Measurements from ENCODE around the gene PTPRN2.

The PTPRN2 gene

DNA sequence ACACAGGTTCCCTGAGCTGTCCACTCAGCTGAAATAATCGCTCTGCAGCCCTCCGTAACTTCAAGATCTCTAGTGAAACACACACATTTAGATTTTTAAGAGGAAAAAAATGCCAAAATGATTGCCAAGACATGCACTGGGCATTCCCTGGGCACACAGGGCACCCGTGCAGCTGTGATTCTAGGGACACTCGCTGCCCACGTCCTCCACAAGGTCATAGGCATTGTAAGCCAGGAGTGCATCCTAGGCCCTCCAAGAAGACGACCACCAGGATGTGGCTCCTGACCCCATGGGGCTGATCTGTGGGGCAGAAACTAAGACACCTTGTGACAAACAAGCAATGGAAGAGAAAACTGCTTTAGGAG, 563.3 kb downstream of the PTPRN2 start:
- intact Hi-C loops (cut with DNase I) = no loop called here
- peak in 6 of 42 donors; percentile 9 to 36 (median 16) for DNase-seq

DNA sequence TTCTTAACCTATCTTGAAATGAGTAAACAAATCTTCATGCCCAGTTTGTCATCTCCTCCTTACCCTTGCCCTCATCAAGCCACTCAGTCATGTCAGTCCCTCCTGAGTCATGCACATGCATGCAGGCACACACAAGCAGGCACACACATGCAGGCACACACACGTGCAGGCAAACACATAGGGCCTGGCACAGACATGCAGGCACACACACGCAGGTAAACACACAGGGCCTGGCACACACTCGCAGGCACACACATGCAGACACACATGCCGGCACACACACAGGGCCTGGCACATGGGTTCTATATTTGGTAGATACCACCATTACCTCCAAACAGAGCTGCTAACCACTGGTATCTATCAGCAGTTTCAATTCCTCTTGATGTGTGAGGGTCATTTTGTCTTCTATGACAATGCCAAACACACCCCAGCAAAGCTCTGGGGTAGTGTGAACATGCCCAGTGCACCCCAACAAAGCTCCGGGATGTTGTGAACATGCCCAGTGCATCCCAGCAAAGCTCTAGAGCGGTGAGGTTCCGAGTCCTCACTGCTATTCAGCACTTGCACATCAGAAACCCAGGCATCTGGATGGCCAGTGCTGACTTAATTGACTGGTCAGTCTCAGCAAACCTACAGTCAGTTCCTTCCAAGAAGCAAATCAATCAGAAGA, 563.8 kb downstream of the PTPRN2 start:
- intact Hi-C loops (cut with DNase I) = no loop called here
- peak in 8 of 42 donors; percentile 3 to 36 (median 14) for DNase-seq

- peak in 2 of 42 donors; percentile 2 to 10 for DNase-seq
- intact Hi-C loops (cut with DNase I) = no loop called here
These were observed 564.5 kb downstream of the PTPRN2 start for GRCh38 chr7:158023157-158023556.

GRCh38 chr7:158022601-158023000, 565.0 kb downstream of the PTPRN2 start:
- intact Hi-C loops (cut with DNase I) = no loop called here
- DNase-seq = peak in 6 of 42 donors; percentile 1 to 26 (median 8)

- intact Hi-C loops (cut with DNase I) = no loop called here
- DNase-seq = peak in 4 of 42 donors; percentile 1 to 15 (median 9)
These were observed 565.8 kb downstream of the PTPRN2 start for GRCh38 chr7:158021836-158022235.

DNA sequence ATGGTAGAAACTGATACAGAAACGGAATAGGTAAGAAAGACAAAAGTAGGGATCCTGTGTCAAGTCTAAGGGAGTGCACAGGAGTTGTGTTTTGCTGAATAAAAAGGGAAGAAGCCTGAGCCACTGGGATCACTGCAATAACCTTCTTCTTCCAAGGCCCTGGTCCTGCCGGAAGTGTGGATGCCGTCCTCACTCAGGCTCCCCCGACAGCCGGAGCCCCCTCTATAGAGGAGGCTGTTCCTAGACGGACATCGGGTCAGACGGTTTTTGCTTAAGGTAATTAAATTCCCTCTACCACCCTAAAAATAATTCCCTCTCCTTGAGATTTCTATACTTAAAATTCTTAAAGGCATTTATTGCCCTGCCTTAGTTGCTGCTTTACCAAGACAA, 566.9 kb downstream of the PTPRN2 start:
- DNase-seq = peak in 2 of 42 donors; percentile 1 to 7
- intact Hi-C loops (cut with DNase I) = no loop called here

GRCh38 chr7:158019726-158020705, 567.6 kb downstream of the PTPRN2 start:
- intact Hi-C loops (cut with DNase I) = no loop called here

DNA sequence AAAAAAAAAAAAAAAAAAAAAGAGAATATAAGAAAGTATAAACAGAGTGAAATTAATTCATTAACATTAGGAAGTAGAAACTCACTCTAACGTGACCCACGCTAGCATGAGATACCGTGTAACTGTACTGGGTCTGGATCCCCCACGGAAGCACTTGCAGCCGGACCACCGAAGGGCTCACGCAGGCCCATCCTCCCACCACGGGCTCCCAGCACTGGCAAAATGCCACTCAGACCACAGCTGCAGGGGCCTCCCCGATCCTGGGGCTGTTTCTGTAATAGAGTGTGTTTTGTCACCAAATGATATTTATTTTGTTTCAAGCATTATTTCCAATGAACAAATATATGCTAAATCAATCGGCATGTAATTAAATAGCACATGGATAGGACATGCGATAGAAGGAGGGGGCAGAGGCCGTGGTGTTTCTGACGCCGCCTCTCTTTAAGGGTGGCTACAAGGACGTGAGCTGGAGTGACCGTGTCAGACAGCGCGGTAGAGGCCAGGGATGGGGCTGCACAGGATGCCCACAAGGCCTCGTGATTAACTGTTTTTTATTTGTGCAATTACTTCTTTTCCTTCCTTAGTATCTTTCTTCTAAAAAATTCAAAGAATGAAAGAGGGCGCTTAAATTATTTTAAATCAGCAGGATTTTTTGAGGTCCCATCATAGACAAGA, 568.5 kb downstream of the PTPRN2 start:
- peak in 8 of 42 donors; percentile 4 to 44 (median 24) for DNase-seq
- intact Hi-C loops (cut with DNase I) = no loop called here

More at GRCh38 chr7:158019726-158020705, 567.6 kb downstream of the PTPRN2 start:
- DNase-seq = peak in 6 of 42 donors; percentile 2 to 32 (median 16)

- peak in 10 of 42 donors; percentile 5 to 42 (median 20) for DNase-seq
- intact Hi-C loops (cut with DNase I) = no loop called here
These were observed 569.4 kb downstream of the PTPRN2 start for GRCh38 chr7:158018098-158018762.

DNA sequence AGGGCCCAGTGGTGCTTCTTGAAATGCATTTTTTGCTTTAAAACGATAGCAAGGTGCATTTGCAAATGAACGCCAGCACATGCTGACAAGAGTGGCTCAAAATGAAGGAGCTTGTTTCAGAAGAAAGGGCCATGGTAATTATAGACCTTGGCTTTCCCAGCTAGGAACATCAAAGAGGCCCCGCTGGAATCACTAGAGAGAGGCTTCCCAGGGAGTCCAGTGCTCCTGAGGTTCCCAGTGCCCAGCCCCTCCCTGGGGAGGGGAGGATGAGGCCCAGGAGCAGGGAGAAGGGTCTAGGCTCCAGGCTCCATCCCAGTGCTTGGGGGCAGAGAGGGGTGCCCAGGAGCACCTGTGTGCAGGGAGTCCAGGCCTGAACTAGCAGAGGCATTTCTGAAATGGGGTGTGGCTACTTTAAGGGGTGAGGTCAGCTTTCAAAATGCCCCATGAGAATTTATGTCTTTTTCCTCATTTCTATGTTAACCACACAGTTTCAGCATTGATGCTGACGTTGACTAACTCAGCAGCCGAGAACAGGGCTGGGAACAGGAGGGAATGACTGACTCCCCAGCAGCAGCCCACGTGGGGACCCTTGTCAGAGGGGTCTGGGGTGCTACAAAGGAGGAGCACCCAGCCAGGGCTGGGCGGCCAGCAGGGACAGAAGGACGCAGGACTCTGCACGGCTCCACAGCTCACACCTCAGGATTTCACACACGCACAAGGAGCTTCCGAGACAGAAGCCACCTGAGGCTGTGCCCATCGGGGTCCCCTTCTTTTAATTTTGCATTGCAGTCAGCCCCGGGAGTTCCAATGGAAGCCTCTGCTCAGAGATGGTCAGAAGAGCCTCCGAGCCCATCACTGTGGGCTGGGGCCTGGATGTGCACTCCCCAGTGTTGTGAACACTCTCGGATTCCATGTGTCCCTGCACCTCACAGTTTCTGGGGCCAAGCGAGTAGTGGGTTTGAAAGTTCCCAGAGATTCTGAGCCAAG, 570.2 kb downstream of the PTPRN2 start:
- intact Hi-C loops (cut with DNase I) = no loop called here
- DNase-seq = peak in 10 of 42 donors; percentile 3 to 42 (median 13)

DNA sequence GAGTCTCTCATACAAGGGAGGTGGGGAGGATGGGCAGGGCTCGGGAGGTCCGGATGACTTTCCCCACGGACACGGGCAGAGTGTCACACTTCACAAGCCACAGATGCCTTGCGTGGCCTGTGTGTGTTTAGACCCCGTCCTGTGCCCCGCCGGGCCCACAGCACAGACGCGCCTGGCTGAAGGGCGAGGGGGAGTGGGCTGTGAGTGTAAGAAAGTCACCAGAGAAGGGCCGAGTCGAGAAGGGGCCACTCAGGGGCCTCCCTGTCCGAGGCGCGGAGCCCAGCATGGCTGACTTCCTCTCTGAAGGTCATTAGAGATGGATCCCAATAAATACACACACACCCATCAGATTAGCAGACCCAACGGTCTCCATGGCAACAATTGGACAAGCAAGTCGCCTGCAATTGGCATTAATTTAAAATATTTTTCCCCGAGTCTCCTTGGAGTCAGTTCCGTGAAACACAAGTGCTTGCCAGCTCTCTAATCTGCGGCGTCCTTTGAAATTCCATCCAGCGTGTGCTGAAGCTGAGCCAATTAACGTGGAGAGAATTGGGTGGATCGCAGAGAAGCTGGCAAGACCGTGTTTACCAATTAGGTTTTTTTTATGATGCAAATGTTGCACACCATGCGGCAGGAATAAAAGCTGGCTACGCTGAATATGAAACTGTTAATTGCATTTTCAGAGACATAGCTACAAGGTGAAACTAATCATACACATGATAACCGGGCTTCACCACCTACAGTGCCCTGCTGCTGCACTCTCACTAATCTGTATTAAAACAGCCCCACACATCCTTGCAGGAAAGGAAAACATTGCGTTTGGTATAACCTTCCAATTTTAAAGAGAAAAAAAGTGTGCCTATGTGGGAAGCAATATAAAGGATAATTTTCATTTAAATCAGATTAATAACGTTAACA, 571.2 kb downstream of the PTPRN2 start:
- DNase-seq = peak in 23 of 42 donors; percentile 17 to 60 (median 41)

GRCh38 chr7:158015403-158016179, 572.0 kb downstream of the PTPRN2 start:
- intact Hi-C loops (cut with DNase I) = no loop called here
- peak in 9 of 42 donors; percentile 3 to 40 (median 19) for DNase-seq

More for the DNA sequence above, 571.2 kb downstream of the PTPRN2 start:
- intact Hi-C loops (cut with DNase I) = no loop called here

GRCh38 chr7:158014976-158015375, 572.6 kb downstream of the PTPRN2 start:
- intact Hi-C loops (cut with DNase I) = no loop called here
- DNase-seq = peak in 1 of 42 donors; percentile 13

GRCh38 chr7:158013085-158013668, 574.4 kb downstream of the PTPRN2 start:
- peak in 1 of 42 donors; percentile 8 for DNase-seq
- intact Hi-C loops (cut with DNase I) = no loop called here

DNA sequence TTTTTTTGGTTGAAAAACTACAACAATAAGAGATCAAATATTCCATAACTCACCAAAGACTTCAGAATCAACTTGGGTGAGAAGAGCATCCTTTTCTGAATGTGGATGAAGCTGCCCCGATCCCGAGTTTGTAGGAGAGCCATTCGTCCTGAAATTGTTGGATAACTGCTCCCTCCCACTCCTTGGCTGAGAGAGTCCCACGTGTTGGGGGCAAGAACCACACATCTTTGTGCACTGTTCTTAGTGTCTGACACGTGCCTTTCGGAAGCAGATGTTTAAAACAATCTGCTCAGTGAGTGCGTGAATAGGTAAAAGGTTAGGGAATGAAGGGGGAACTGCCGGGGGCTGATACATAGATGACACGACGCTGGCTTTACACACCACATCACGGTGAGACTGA, 575.7 kb downstream of the PTPRN2 start:
- intact Hi-C loops (cut with DNase I) = no loop called here
- peak in 1 of 42 donors; percentile 12 for DNase-seq

Data from head of caudate nucleus (tissue), 42 donors.